Measurements from ENCODE around the gene ZNF318.

The ZNF318 gene

GRCh38 chr6:43292763-43293318 is 76.6 kb downstream of the ZNF318 start:
- H3K9me2 ChIP-seq (replicated peaks; ENCODE audit: insufficient read depth, low read length) = no peaks in the 10 kb centered on the region
- H3K4me2 ChIP-seq (ENCODE audit: low read depth, low read length, poor library complexity, severe bottlenecking) = no peak overlapping the region
- H3K9me3 ChIP-seq (ENCODE audit: insufficient read depth, low read length) = no peaks in the 10 kb centered on the region
- no peak overlapping the region for H3K4me3 ChIP-seq (ENCODE audit: insufficient read depth, low read length, poor library complexity, severe bottlenecking)
- no peak overlapping the region for H3K27ac ChIP-seq (ENCODE audit: low read depth, low read length)
- H3K36me3 ChIP-seq (ENCODE audit: low read length) = no peaks in the 10 kb centered on the region
- no peak overlapping the region for H2AFZ ChIP-seq (ENCODE audit: low read depth, low read length, severe bottlenecking)
- no peak for TF ChIP-seq EZH2phosphoT487 (conservative IDR thresholded peaks at IDR 0.05; ENCODE audit: low read length)
- TF ChIP-seq, protein P1, sequence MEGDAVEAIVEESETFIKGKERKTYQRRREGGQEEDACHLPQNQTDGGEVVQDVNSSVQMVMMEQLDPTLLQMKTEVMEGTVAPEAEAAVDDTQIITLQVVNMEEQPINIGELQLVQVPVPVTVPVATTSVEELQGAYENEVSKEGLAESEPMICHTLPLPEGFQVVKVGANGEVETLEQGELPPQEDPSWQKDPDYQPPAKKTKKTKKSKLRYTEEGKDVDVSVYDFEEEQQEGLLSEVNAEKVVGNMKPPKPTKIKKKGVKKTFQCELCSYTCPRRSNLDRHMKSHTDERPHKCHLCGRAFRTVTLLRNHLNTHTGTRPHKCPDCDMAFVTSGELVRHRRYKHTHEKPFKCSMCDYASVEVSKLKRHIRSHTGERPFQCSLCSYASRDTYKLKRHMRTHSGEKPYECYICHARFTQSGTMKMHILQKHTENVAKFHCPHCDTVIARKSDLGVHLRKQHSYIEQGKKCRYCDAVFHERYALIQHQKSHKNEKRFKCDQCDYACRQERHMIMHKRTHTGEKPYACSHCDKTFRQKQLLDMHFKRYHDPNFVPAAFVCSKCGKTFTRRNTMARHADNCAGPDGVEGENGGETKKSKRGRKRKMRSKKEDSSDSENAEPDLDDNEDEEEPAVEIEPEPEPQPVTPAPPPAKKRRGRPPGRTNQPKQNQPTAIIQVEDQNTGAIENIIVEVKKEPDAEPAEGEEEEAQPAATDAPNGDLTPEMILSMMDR (IDR thresholded peaks at IDR 0.05; ENCODE audit: insufficient read depth, low read length, poor library complexity, severe bottlenecking) = no peak
- H4K20me1 ChIP-seq (ENCODE audit: low read depth, low read length) = no peaks in the 10 kb centered on the region
- no peak overlapping the region for H3K9ac ChIP-seq (ENCODE audit: low read length)
- no peaks in the 10 kb centered on the region for H3F3A ChIP-seq (ENCODE audit: insufficient read depth)
- no peaks in the 10 kb centered on the region for H3K79me2 ChIP-seq (ENCODE audit: insufficient read depth, low read length)
- no peaks in the 10 kb centered on the region for H3K27me3 ChIP-seq (ENCODE audit: low read length)

GRCh38 chr6:43292341-43292740 is 77.1 kb downstream of the ZNF318 start:
- TF ChIP-seq EZH2phosphoT487 (conservative IDR thresholded peaks at IDR 0.05; ENCODE audit: low read length) = no peak
- TF ChIP-seq, protein P1 (IDR thresholded peaks at IDR 0.05; ENCODE audit: insufficient read depth, low read length, poor library complexity, severe bottlenecking) = no peak
- Histone ChIP-seq H3K79me2 (ENCODE audit: insufficient read depth, low read length) (no peaks in the 10 kb centered on the region), H3K9me2 (replicated peaks; ENCODE audit: insufficient read depth, low read length) (no peaks in the 10 kb centered on the region), H3K36me3 (ENCODE audit: low read length) (no peaks in the 10 kb centered on the region), H3K27ac (ENCODE audit: low read depth, low read length) (no peak overlapping the region), H3K9ac (ENCODE audit: low read length) (no peak overlapping the region), H4K20me1 (ENCODE audit: low read depth, low read length) (no peaks in the 10 kb centered on the region), H3K27me3 (ENCODE audit: low read length) (no peaks in the 10 kb centered on the region), H3K4me3 (ENCODE audit: insufficient read depth, low read length, poor library complexity, severe bottlenecking) (no peak overlapping the region), H3K4me2 (ENCODE audit: low read depth, low read length, poor library complexity, severe bottlenecking) (no peak overlapping the region), H2AFZ (ENCODE audit: low read depth, low read length, severe bottlenecking) (no peak overlapping the region), H3K9me3 (ENCODE audit: insufficient read depth, low read length) (no peaks in the 10 kb centered on the region), H3F3A (ENCODE audit: insufficient read depth) (no peaks in the 10 kb centered on the region)

GRCh38 chr6:43291708-43292107 is 77.7 kb downstream of the ZNF318 start:
- H3K27ac ChIP-seq (ENCODE audit: low read depth, low read length) = no peak overlapping the region
- no peak overlapping the region for H3K4me3 ChIP-seq (ENCODE audit: insufficient read depth, low read length, poor library complexity, severe bottlenecking)
- H3K36me3 ChIP-seq (ENCODE audit: low read length) = no peaks in the 10 kb centered on the region
- no peak overlapping the region for H3K9ac ChIP-seq (ENCODE audit: low read length)
- no peaks in the 10 kb centered on the region for H4K20me1 ChIP-seq (ENCODE audit: low read depth, low read length)
- H3K9me2 ChIP-seq (replicated peaks; ENCODE audit: insufficient read depth, low read length) = no peaks in the 10 kb centered on the region
- no peaks in the 10 kb centered on the region for H3K27me3 ChIP-seq (ENCODE audit: low read length)
- H3K4me2 ChIP-seq (ENCODE audit: low read depth, low read length, poor library complexity, severe bottlenecking) = no peak overlapping the region
- H2AFZ ChIP-seq (ENCODE audit: low read depth, low read length, severe bottlenecking) = no peak overlapping the region
- no peaks in the 10 kb centered on the region for H3K79me2 ChIP-seq (ENCODE audit: insufficient read depth, low read length)
- no peaks in the 10 kb centered on the region for H3K9me3 ChIP-seq (ENCODE audit: insufficient read depth, low read length)
- TF ChIP-seq, protein P1 (IDR thresholded peaks at IDR 0.05; ENCODE audit: insufficient read depth, low read length, poor library complexity, severe bottlenecking) = no peak
- no peak for TF ChIP-seq EZH2phosphoT487 (conservative IDR thresholded peaks at IDR 0.05; ENCODE audit: low read length)
- no peaks in the 10 kb centered on the region for H3F3A ChIP-seq (ENCODE audit: insufficient read depth)
